GM21529 (cell line): ENCODE results near the gene PGAM2.
A peak's percentile ranks its signal among the peaks of the same experiment; 100 is the strongest.

Source experiments
- ATAC-seq: cut with Tn5 transposase; IDR thresholded peaks from one replicate; pipeline ENCODE4 v1.9.1; 2021; ENCODE audit not compliant: unreplicated experiment

PGAM2 gene

DNA sequence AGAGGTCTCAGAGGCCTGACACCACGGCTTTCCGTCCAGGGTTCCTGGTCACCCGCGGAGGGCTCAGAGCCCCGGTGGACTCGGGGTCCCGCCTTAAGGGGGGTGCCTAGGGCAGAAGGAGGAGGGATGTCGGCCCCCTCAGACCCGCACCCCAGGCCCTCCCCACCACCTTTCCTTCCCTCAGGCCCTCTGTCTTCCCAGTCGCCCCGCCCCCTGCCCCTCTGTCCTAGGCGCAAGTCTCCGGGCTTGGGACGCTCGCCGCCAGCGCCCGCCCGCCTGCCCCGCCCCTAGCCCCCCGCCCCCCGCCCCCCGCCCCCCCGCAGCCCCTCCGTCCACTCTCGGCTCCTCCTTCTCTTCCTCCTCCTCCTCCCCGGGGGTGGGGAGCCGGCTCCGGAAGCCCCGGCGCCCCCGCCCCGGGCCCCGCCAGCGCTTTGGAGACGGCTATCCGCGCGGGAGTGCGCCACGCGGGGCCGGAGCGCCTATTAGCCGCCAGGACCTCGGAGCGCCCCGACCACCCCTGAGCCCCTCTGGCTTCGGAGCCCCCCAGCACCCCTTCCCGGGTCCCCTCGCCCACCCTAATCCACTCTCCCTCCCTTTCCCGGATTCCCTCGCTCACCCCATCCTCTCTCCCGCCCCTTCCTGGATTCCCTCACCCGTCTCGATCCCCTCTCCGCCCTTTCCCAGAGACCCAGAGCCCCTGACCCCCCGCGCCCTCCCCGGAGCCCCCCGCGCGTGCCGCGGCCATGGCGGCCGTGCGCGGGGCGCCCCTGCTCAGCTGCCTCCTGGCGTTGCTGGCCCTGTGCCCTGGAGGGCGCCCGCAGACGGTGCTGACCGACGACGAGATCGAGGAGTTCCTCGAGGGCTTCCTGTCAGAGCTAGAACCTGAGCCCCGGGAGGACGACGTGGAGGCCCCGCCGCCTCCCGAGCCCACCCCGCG lies 38.8 kb upstream of the PGAM2 start, which contains the start of gene AEBP1:
TSS of gene AEBP1 (plus strand) at position 423 of the 937 bp plus-strand sequence. CDS start at position 744, 321 bp downstream.
- no peak for ATAC-seq

DNA sequence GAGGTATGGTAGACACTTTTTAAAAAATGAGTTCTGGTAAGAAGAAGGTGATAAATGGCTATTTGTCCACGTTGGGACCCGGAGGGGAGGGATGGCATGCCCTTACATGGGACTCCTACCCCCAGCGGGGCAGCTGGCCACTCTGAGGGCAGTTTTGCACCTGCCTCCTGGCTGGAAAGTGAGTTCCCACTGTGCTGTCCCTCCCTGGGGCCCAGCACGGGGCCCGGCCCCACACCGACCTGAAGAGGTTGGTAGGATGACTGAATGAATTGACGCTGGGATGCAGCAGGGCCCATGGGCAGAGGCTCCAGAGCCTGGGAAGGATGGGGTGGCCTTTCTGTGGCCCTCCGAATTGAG lies 38.2 kb upstream of the PGAM2 start:
- no peak for ATAC-seq

DNA sequence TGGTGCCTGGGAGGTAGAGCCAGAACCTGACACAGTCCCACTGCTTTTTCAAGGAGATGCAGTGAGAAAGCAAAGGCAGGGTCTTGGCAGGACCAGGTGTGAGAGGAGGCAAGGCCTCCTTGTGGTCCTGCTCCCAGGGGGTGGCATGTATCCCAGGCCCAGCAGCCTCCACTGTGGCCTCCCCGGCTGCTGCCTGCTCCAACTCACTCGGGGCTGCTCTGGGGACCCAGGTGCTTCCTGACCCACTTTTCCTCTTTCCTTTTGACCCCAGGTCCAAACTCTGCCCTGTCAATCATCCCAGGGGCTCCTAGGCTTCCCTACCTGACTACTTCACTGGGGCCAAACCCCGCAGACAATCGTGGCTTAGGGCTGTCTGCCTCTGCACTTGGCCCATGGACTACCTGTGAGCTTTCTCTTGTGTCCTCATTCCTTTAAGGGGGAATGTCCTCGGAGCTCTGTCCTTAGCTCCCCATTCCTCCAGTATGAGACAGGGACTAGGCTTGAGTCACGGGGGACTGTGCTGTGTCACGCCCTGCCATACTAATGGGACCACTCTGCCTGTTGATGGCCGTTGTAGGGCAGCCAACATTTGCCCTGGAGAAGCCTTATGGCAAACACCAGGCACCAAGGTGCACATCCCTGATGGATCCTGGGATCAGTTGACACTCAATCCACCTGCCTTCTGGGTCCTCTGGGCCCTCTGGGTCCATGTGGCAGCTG lies 37.6 kb upstream of the PGAM2 start:
- no peak for ATAC-seq

DNA sequence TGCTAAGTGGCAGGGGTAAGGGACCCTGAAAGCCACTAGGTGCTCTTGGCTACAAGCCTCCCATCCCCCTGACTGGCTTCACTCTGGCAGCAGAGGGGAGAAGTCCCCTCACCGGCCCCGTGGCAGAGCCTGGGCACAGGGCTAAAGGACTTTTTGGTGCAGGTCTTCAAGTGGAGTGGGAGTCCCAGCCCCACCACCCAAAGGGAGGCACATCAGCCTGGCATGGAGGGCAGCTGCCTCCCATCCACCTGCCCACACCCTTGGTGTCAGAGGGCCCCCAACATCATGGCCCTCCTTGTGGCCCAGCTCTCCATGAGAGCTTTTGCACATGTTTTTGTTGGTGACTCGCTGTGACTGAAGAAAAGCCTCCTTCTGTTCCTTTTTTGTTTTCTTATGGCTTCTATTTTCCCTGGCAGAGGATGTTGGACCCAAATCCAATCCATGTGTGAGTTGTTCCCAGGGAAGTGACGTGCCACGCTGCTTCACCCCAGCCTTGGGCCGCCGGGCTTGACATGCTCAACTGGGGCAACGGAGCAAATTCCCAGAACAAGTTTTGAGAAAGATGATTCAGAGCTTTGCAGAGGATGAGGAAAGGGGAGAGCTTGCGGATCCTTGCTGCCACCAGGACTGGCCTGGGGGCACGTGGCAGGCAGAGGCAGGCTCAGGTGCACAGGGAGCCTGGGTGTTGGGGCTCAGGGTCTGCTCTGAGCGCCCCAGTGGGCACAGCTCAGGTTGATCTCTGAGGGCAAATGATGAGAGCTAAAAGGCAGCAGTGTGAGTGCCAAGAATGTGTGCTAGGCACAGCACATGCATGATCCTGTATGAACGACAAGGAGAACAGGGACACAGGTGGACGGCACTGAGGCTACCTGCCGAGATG lies 36.8 kb upstream of the PGAM2 start:
- no peak for ATAC-seq

DNA sequence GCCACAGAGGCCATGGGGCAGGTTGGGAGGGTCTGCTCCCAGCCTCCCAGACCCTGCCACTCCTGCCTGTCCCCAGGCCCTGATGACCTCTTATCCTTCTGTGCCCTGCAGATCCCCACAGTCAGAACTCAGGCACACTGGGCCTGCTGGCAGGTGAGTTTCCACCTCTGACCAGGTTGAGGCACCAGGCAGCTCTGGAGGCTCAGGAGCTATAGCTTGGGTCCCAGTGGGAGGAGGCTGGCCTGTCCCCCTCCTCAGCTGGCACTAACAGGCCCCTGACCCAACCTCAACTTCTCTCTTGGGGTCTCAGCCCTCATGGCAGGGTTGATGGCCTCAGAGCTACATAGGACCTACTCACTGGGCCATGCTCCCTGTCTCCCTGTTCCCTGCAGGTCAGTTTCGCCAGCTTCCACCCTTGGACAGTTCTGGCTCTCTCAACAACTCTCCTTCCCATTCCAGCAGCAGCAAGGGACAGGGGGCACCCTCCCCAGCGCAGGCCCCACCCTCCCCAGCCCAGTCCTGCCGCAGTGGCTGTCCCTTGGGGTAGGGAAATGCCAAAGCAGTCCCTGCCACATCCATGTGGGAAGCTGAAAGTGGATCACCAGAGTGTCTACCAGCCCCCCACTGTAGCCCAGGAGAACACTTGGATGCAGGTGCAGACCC lies 36.1 kb upstream of the PGAM2 start:
- no peak for ATAC-seq

DNA sequence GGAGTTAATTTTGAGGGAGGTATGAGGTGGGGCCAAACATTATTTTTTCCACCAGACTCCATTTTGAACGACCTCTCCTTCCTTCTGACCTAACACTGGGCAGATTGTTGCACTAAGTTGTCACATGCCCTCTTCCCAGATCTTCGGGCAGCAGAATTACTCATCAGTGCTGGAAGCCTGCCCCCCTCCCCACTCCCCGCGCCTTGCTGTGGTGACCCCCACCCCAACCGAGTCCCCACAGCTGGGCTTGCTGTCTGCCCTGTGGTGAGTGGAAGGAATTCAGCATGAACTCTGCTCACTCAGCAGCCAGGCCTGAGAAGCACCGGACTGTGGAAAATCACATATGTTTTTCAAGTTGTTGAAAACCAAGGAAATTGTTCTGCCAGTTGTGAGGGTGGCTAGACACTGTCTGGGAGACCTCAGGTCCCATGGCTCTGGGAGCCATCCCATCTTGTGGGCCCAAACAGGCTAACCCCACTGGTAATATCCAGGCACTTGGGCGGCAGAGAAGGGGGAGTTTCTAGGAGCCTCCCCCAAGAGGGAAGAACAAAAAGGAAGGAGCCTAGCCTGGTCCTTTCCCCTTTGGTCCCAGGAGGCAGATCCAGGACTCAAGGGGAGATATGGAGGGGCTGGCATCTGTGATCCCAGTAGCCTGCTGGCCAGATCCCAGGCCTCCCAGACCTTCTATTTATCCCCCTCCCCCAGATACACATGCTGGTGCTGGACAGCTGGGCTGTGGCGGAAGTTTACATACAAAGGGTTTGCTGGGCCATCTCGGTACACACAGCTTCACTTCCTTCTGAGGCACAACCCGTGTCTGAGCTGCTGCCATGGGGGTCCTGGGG lies 35.3 kb upstream of the PGAM2 start:
- ATAC-seq = no peak

DNA sequence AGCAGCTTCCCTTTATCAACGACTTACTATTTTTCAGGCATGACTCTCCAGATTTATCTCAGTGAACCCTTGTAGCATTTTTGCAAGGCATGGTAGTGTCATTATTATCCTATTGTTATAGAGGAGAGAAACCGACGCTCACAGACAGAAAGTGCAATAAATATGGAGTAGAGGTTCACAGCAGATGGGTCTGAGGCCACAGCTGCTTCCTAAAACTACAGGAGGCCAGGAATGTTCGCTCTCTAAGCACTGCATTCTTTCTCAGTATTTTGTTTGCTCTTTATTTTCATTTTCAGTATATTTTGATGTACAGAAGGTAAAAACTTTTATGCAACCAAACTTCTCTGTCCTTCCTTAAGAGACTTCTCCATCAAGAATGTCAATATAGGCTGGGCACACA lies 34.3 kb upstream of the PGAM2 start:
- no peak for ATAC-seq

DNA sequence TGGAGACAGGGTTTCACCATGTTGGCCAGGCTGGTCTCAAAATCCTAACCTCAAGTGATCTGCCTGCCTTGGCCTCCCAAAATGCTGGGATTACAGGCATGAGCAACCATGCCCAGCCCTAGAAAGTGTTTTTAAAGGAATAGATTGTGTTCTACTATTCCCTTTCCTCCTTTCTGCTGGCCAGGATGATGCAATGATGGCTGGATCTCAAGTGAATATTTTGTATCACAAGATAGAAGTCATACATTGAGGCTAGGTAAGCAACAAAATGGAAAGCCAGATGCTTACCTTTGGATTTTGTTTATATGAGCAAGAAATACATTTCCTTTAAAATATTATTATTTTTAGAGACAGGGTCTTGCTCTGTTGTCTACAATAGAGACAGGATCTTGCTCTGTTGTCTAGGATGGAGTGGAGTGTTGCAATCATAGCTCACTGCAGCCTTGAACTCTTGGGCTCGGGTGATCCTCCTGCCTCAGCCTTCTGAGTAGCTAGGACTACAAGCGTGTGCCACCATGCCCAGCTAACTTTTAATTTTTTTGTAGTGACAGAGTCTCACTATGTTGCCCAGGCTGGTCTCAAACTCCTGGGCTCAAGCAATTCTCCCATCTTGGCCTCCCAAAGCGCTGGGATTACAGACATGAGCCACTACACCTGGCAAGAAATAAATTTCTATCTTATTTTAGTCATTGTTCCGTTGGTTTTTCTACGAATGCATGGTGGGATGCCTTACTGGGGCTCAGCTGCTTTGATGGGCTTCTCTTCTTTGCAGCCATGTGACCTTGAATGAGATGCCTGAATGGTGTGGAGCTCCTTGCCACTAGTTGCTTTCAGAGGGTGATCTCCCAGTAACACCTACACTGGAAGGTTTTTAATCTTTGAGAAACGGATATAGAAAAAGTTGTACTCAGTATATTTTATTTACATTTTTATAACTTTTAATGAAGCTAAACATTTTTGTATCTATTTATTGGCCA lies 33.0 kb upstream of the PGAM2 start:
- no peak for ATAC-seq

DNA sequence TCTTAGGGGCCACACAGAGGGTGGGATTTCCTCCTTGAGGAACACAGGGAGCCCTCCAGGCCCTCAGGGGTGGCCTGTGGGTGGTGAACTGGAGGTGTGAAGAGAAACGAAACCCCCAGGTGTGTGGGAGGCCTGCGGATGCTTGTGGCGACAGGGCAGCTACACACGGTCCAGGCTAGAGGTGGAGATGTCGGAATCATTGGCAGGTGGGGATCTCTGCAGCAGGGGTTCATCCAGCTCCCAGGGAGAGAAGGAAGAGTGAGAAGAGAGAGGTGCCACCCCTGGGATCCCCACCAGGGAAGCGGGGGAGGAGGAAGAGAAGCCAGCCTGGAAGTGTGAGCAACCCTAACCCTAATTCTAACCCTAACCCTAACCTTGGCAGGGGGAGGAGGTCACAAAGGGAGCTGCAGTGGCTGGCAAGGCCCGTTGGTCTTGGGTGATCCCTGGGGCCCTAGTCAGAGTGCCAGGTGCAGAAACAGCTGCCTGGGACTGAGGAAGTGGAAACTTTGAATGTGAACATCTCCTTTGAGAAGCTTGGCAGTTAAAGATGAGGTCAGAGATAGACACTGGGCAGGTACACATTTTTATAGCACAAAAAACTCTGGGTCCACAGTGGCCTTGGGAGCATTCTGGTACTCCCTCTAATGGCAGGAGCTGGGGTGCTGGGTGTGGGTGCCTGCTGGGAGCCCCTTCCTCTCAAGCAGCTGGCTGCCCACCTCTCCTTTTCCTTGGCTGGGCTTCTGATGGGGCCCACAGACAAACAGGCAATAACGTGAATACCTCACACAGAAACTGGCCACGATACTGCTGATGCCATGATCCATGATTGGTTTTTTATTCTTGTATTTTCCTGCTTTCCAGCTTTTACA lies 31.9 kb upstream of the PGAM2 start:
- ATAC-seq = peak; percentile 76

DNA sequence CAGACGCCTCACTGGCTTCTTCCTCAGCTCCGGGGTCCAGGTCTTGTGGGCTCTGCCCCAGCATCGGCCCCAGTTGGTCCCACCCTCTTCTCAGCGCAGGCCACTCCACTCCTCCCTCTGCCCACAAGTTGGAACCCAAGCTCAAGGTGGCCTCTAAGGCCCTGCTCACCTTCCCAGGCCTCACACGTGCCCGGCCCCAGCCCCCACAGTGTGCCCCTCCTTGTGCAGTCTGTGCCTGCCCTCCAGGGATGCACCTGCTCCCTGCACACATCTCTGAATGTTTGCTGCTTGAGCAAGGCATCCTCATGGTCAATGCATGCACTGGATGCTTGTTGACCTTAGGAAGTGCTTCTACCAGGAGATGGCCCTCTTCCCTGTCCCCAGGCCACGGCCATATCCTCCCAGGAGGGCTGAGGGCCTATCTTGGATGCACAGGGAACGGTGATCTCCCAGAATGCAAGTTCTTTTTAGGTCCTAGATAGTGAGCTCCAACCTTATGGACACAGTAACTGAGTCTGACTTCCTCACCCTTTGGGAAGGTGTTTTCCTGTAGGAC lies 31.0 kb upstream of the PGAM2 start:
- ATAC-seq = no peak

DNA sequence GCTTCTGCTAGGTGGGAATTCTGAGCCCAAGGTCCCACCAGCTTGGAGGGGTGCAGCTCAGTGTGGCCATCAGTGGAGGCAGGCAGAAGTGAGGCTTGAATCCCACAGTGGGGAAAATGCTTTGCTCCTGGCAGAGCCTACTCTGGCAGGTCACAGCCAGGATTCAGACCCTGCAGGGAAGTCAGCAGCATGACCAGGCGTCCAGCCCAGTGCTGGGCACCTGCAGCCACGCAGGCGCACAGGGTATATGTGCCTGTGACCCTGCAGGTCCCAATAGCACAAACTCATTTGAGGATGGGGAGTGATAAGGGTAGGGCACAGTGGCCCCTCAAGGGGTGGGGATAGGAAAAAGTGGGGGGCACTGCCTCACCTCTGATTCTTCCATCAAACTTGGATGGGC lies 30.4 kb upstream of the PGAM2 start:
- no peak for ATAC-seq

DNA sequence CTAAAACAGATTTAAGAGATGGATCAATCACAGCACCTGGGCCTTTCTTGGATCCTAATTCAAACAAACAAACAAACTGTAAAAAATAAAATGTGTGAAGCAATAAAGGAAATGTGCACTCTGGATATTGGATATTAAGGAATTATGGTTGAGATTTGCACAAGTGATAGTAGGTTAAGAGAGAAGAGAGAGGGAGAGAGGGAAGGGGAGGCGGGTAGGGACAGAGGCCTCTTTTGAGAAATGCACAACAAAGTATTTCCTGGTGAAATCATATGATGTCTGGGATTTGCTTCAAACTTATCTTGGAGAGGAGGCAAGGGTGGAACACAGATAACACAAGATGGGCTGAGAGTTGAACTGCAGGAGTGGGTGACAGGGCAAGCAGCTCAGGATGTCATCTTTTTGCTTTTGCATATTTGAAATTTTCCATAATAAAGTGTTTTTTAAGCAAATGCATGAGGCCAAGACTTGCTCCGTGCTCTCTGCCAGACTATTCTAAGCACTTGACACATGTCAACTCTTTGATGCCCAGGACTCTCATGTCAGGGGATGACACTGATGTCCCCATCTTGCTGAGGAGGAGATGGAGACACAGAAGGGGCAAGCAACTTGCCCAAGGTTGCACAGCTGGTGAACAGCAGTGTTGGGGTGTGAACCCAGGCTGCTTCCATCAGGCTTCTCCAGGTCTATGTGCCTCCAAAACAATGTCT lies 29.7 kb upstream of the PGAM2 start:
- no peak for ATAC-seq

DNA sequence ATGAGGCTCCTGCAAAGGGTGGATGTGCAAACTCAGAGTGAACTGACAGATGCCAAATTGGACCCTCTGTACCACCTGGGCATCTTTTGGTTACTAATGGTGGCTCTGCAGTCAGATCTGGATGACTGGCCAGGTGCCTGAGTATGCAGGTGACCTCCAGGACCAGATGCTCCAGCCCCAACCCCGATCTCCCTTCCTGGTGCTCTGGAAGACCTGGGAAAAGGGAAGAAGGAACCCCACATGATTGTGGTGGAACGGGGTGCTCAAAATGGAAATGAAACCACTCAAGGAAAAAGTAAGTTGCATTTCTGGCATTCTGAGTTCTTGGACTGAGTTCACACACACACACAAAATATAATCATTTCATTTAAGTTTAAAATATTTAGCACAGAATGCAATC lies 29.0 kb upstream of the PGAM2 start:
- no peak for ATAC-seq

DNA sequence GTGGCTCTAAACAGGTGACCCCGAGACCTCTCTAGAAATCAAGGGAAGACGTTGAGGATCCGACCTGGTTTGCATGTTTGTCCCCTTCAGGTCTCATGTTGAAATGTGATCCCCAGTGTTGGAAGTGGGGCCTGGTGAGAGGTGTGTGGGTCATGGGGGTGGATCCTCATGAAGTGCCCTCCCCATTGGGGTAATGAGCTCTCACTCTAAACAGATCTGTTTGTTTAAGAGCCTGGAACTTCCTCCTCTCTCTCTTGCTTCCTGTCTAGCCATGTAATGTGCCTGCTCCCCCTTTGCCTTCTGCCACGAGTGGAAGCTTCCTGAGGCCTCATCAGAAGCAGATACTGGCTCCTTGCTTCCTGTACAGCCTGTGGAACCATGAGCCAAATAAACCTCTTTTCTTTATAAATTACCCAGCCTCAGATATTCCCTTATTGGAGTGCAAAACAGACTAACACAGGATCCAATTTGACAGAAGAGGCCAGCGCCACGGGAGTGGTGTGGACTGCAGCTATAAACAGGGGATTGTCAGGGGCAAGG lies 27.8 kb upstream of the PGAM2 start:
- ATAC-seq = no peak

DNA sequence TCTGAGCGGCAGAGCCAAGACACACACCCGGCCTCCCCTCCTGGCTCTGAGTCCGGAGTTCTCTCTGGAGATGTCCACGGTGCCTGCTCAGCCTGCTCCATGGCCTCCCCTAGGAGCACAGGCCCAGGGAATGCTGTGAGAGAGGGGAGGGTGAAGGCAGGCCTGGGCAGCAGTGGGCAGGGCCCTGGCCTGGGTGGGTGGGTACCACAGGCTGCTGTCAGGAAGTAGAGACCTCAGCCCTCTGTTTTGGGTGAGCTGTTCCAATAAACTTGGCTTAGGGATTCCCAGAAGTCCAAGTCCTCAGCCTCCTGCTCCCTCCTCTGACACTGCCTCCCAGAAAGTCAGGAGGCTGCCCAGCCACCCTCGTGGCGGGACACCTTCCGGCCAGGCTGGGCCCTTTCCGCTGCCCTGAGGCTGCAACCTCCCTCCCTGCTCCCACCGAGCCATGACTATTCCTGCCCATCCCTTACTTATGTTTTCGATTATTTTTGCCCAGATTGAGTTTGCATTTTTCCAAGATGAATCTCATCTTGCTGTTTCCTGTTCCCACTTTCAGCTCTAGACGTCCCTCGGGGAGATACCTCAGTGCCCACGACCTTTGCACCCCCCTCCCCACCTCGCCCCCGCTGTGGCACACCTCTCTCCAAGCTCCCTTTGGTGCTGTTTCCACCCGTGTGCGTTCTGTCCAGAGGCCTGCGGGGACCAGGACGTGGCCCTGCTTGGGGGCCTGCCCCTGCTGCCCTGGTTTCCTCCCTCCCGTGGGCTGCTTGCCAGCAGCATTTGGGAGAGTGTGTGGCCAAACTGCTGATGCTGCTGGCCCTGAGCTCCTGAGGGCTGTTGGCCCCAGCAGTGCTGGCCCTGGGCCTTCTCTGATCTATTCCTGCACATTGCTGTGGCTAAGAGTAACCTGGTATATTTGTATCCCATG lies 22.8 kb upstream of the PGAM2 start:
- ATAC-seq = no peak
